H1 (cell line): ENCODE results near the gene DIP2C. TPM values are rescaled to one million over a fixed set of nuclear protein-coding genes. Genes with fewer than 3 reads are reported as not detected.

ENCODE experiments used
- CTCF ChIA-PET: fragments of 300-600 bp; sonication (Branson Sonifier 250); formaldehyde crosslinking; loops from one replicate; lab custom pipeline; 2021; ENCODE audit not compliant: partially characterized antibody; lab: Charles Lee
- POLR2A ChIA-PET: fragments of 300-600 bp; sonication (Branson Sonifier 250); formaldehyde crosslinking; loops from one replicate; lab custom pipeline; 2021; ENCODE audit warnings: inconsistent platforms; ENCODE audit not compliant: partially characterized antibody; lab: Charles Lee
- DNase-seq, 2 experiments: peaks; one replicate each; pipeline versions ENCODE4 v3.0.0 to v3.0.0-alpha.2; 2010 to 2022; ENCODE audit warnings: low spot score in 2 of 2, low read depth in 1 of 2, mixed read lengths in 1 of 2
- FAIRE-seq: peaks from 2 replicates; lab custom pipeline; 2011; peaks lifted over from hg19 to GRCh38; lab: Jason Lieb, UNC
- H2AFZ ChIP-seq: 2 replicates; pipeline ENCODE4 v1.8.1; 2012; ENCODE audit warnings: low read length, inconsistent platforms
- H2AK5ac ChIP-seq: 2 replicates; pipeline ENCODE4 v1.6.1; 2013; ENCODE audit warnings: low read depth, low read length
- H2BK120ac ChIP-seq: replicated peaks from 2 replicates; pipeline ENCODE3; 2013; ENCODE audit warnings: low read depth, low read length, inconsistent platforms
- H2BK12ac ChIP-seq: 2 replicates; pipeline ENCODE4 v1.6.1; 2013; ENCODE audit warnings: low read depth, low read length
- H2BK15ac ChIP-seq: 2 replicates; pipeline ENCODE4 v1.6.1; 2013; ENCODE audit warnings: low read length
- H2BK20ac ChIP-seq: 2 replicates; pipeline ENCODE4 v1.6.1; 2013; ENCODE audit warnings: low read length
- H2BK5ac ChIP-seq: 2 replicates; pipeline ENCODE4 v1.6.1; 2013; ENCODE audit warnings: low read depth, low read length
- H3K14ac ChIP-seq: 2 replicates; pipeline ENCODE4 v1.6.1; 2013; ENCODE audit warnings: inconsistent platforms; ENCODE audit not compliant: insufficient read length
- H3K18ac ChIP-seq: 2 replicates; pipeline ENCODE4 v1.6.1; 2013; ENCODE audit warnings: low read length; ENCODE audit errors: extremely low read depth
- H3K23ac ChIP-seq: 2 replicates; pipeline ENCODE4 v1.6.1; 2013; ENCODE audit warnings: inconsistent platforms; ENCODE audit not compliant: insufficient read length
- H3K23me2 ChIP-seq: 2 replicates; pipeline ENCODE4 v1.6.1; 2013; ENCODE audit warnings: low read depth, low read length
- H3K27ac ChIP-seq: 2 replicates; pipeline ENCODE4 v1.6.1; 2011; ENCODE audit warnings: low read depth, low read length, inconsistent platforms
- H3K27me3 ChIP-seq, 4 experiments: replicated peaks in 1 of 4; 1 replicate in 1 of 4; 2 replicates in 3 of 4; pipeline versions ENCODE4 v1.6.1 to v1.8.1; 2011 to 2013; ENCODE audit warnings: low read length in 3 of 4, mild to moderate bottlenecking in 3 of 4, inconsistent platforms in 2 of 4, mixed read lengths in 2 of 4, moderate library complexity in 1 of 4; ENCODE audit not compliant: control insufficient read depth in 3 of 4, insufficient read depth in 3 of 4; ENCODE audit errors: extremely low read depth in 1 of 4
- H3K36me3 ChIP-seq, 4 experiments: 2 replicates each; pipeline versions ENCODE4 v1.6.1 to v1.8.1; 2011 to 2013; ENCODE audit warnings: mild to moderate bottlenecking in 4 of 4, low read length in 3 of 4, moderate library complexity in 2 of 4, control low read depth in 1 of 4, inconsistent platforms in 1 of 4; ENCODE audit not compliant: insufficient read depth in 4 of 4, control insufficient read depth in 2 of 4
- H3K4ac ChIP-seq: replicated peaks from 2 replicates; pipeline ENCODE3; 2013; ENCODE audit warnings: low read length, low read depth, mixed read lengths, inconsistent platforms; ENCODE audit not compliant: insufficient read length
- H3K4me1 ChIP-seq, 4 experiments: replicated peaks in 1 of 4; 1 replicate in 1 of 4; 2 replicates in 3 of 4; pipeline versions ENCODE4 v1.6.1 to v1.8.1; 2011 to 2013; ENCODE audit warnings: low read length in 3 of 4, inconsistent platforms in 2 of 4, mixed read lengths in 1 of 4; ENCODE audit not compliant: insufficient read depth in 4 of 4, control insufficient read depth in 3 of 4
- H3K4me2 ChIP-seq, 2 experiments: 2 replicates each; pipeline versions ENCODE4 v1.6.1 to v1.8.1; 2011 to 2013; ENCODE audit warnings: low read depth in 2 of 2, low read length in 2 of 2, control low read depth in 1 of 2, inconsistent platforms in 1 of 2, mild to moderate bottlenecking in 1 of 2; ENCODE audit not compliant: insufficient read depth in 1 of 2
- H3K4me3 ChIP-seq, 4 experiments: fragments of 200-600, 300-600 bp in 1 of 4; sonication (generic), shearing (Covaris generic), sonication (Bioruptor Twin) in 1 of 4; 2 replicates each; pipeline versions ENCODE4 v1.5.1 to v1.8.1; 2011 to 2016; ENCODE audit warnings: low read length in 4 of 4, low read depth in 3 of 4, control low read depth in 2 of 4, inconsistent platforms in 2 of 4, mild to moderate bottlenecking in 2 of 4, mixed read lengths in 1 of 4, moderate library complexity in 1 of 4; ENCODE audit not compliant: insufficient read depth in 2 of 4; ENCODE audit errors: extremely low read depth in 1 of 4
- H3K56ac ChIP-seq: replicated peaks from 2 replicates; pipeline ENCODE3; 2013; ENCODE audit warnings: low read depth, mild to moderate bottlenecking, mixed read lengths, low read length, inconsistent platforms; ENCODE audit not compliant: insufficient read length
- H3K79me1 ChIP-seq: 2 replicates; pipeline ENCODE4 v1.6.1; 2013; ENCODE audit warnings: low read depth, low read length, control low read depth
- H3K79me2 ChIP-seq, 2 experiments: 2 replicates each; pipeline versions ENCODE4 v1.6.1 to v1.8.1; 2012 to 2013; ENCODE audit warnings: low read length in 2 of 2, mild to moderate bottlenecking in 2 of 2, inconsistent platforms in 1 of 2; ENCODE audit not compliant: insufficient read depth in 2 of 2, control insufficient read depth in 1 of 2
- H3K9ac ChIP-seq, 4 experiments: replicated peaks in 1 of 4; 1 replicate in 1 of 4; 2 replicates in 3 of 4; pipeline versions ENCODE4 v1.6.1 to v1.8.1; 2011 to 2013; ENCODE audit warnings: low read depth in 3 of 4, low read length in 3 of 4, control low read depth in 2 of 4, mild to moderate bottlenecking in 2 of 4, moderate library complexity in 2 of 4, inconsistent platforms in 1 of 4; ENCODE audit errors: extremely low read depth in 1 of 4
- H3K9me3 ChIP-seq, 2 experiments: 2 replicates each; pipeline versions ENCODE4 v1.6.1 to v1.8.1; 2012 to 2013; ENCODE audit warnings: mild to moderate bottlenecking in 2 of 2, moderate library complexity in 2 of 2, control low read depth in 1 of 2, inconsistent platforms in 1 of 2, low read depth in 1 of 2, low read length in 1 of 2, mixed read lengths in 1 of 2; ENCODE audit not compliant: insufficient read depth in 2 of 2
- H4K20me1 ChIP-seq, 2 experiments: replicated peaks in 1 of 2; 2 replicates each; pipeline versions ENCODE3 to v1.8.1; 2011 to 2013; ENCODE audit warnings: inconsistent platforms in 2 of 2, low read length in 2 of 2, mild to moderate bottlenecking in 1 of 2; ENCODE audit not compliant: insufficient read depth in 2 of 2, control insufficient read depth in 1 of 2
- H4K5ac ChIP-seq: 2 replicates; pipeline ENCODE4 v1.6.1; 2013; ENCODE audit warnings: low read length, low read depth, mixed read lengths, inconsistent platforms; ENCODE audit not compliant: insufficient read length
- H4K8ac ChIP-seq: 2 replicates; pipeline ENCODE4 v1.8.0; 2013; ENCODE audit warnings: mild to moderate bottlenecking, moderate library complexity, low read length, inconsistent platforms; ENCODE audit not compliant: insufficient read depth; ENCODE audit errors: extremely low read depth
- H4K91ac ChIP-seq: replicated peaks from 2 replicates; pipeline ENCODE3; 2013; ENCODE audit warnings: low read length, mixed read lengths, inconsistent platforms; ENCODE audit not compliant: insufficient read length
- BACH1 ChIP-seq: IDR thresholded peaks from 2 replicates; pipeline ENCODE4 v1.6.1; 2012; ENCODE audit warnings: low read length, improper control_type of control experiment
- BCL11A ChIP-seq, 2 experiments: IDR thresholded peaks; one replicate each; pipeline ENCODE4 v1.6.1; 2011; ENCODE audit warnings: low read depth in 2 of 2, low read length in 2 of 2, mild to moderate bottlenecking in 2 of 2
- CBX8 ChIP-seq: fragments of 300-800, 300-1000 bp; sonication (generic); IDR thresholded peaks from 2 replicates; pipeline ENCODE4 v1.7.1; 2016; ENCODE audit warnings: low read depth, low read length, borderline replicate concordance
- CHD2 ChIP-seq: IDR thresholded peaks from 2 replicates; pipeline ENCODE4 v1.6.1; 2012; ENCODE audit warnings: low read length, improper control_type of control experiment
- EGR1 ChIP-seq: IDR thresholded peaks from 2 replicates; pipeline ENCODE4 v1.6.1; 2011; ENCODE audit warnings: low read depth, low read length, borderline replicate concordance
- NRF1 ChIP-seq: IDR thresholded peaks from 2 replicates; pipeline ENCODE4 v1.6.1; 2011; ENCODE audit warnings: mild to moderate bottlenecking, low read depth, low read length, improper control_type of control experiment
- PHF8 ChIP-seq: fragments of 200-600 bp; sonication (generic); conservative IDR thresholded peaks from 2 replicates; pipeline ENCODE4 v1.7.1; 2012; ENCODE audit warnings: low read depth, mild to moderate bottlenecking, inconsistent platforms, low read length, moderate library complexity
- RBBP5 ChIP-seq: IDR thresholded peaks from 2 replicates; pipeline ENCODE4 v1.7.1; 2012; ENCODE audit warnings: low read depth, mild to moderate bottlenecking, inconsistent platforms, low read length, moderate library complexity, borderline replicate concordance
- YY1 ChIP-seq: IDR thresholded peaks from 2 replicates; pipeline ENCODE4 v1.6.1; 2011; ENCODE audit warnings: low read depth, mild to moderate bottlenecking, low read length
- WGBS, 2 experiments: shearing (Covaris generic) in 1 of 2; methylation state at CpG; one replicate each; pipeline versions ENCODE4 v1.1.6 to v1.1.7; 2013 to 2015; ENCODE audit warnings: low lambda C conversion rate in 2 of 2, mixed read lengths in 2 of 2, inconsistent platforms in 1 of 2, low coverage in 1 of 2, missing lambda C conversion rate in 1 of 2; ENCODE audit not compliant: insufficient replicate concordance in 2 of 2, insufficient coverage in 1 of 2, insufficient read length in 1 of 2; ENCODE audit errors: extremely low coverage in 1 of 2, missing lambda C conversion rate in 1 of 2; 5-methylcytosine and 5-hydroxymethylcytosine counted together
- polyA plus RNA-seq, 7 experiments: library from polyadenylated mRNA; depleted of rRNA in 3 of 7; stranded (reverse) in 5 of 7; unstranded in 2 of 7; fragments of >200 nt in 5 of 7; fragments of 200-250 nt in 2 of 7; gene quantifications; 1 replicate in 5 of 7; 2 replicates in 1 of 7; 4 replicates in 1 of 7; pipeline versions ENCODE4 v1.2.1 to v1.2.3, GENCODE V29; 2011 to 2013; ENCODE audit warnings: missing spikeins in 2 of 7, mixed read lengths in 2 of 7
- total RNA-seq: library from RNA; stranded (reverse); fragmentation: NEBNext Ultra II Directional; extraction: Animal tissue kit (Norgen Biotek cat#: 25700); gene quantifications from 2 replicates; pipeline ENCODE4 v1.2.1, GENCODE V29; 2021

DIP2C gene
- total and polyA plus RNA-seq, 2 of the 8 experiments (the other 6 are each of a cell fraction or from before 2014, with no cell fraction given) = 3.8 to 9.3 TPM

DNA sequence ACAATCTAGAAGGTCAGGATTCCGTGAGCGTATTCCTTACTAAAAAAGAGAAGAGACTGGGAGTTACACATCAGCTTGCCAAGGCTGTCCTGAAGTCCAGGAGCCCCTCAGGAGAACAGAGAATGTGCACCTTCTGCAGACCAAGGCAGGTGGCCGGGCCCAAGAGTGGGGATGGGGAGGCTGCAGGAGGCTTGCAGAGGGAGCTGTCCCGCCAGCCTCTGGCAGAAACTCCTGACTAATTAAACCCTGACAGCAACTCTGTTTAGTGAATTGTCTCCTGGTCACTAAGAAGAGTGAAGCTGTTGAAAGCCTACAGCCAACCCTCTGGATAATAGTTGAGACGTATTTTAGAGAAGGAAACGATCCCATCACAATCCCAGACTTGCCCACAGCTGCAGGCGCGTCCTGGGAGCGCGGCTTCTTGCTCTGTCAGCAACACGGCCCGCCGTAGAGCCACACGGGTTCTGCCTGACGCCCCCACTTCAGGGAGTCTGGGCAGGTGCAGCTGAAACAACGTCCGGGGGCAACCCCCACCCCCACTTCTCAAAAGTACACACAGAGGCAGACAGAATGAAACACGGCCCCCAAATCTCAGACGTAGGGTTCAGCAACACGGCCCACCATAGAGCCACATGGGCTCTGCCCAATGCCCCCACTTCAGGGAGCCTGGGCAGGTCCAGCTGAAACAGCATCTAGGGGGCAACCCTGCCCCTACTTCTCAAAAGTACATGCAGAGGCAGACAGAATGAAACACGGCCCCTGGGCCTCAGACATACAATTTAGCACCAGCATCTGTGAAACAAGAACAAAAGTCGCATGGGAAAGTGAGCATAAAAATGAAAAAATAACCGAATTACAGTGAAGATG is 45.2 kb downstream of the DIP2C start:
- Histone ChIP-seq H2AFZ (no peak overlapping the region), H2AK5ac (no peak overlapping the region), H3K4me2 (no peak overlapping the region), H4K20me1 (peaks cover 0 to 22% of the 10 kb centered on the region in 2 experiments), H3K4ac (no peak overlapping the region), H3K23ac (no peak overlapping the region), H3K56ac (no peak overlapping the region), H3K23me2 (no peaks in the 10 kb centered on the region), H3K14ac (no peak overlapping the region), H4K91ac (no peak overlapping the region), H3K9me3 (0 out of 4 replicates have a peak, but pooled peaks cover 0 to 6% of the 10 kb centered on the region in 2 experiments), H3K4me1 (peaks cover 2 to 4% (median 4%) of the 10 kb centered on the region in 4 experiments; a peak in 6 of 7 replicates), H4K8ac (no peak overlapping the region), H4K5ac (no peak overlapping the region), H3K18ac (no peak overlapping the region), H2BK5ac (no peak overlapping the region), H3K27me3 (no peaks in the 10 kb centered on the region), H2BK120ac (no peak overlapping the region), H3K79me2 (peaks cover 3 to 27% of the 10 kb centered on the region in 2 experiments; a peak in 2 of 4 replicates), H3K79me1 (peaks cover 12% of the 10 kb centered on the region; the same call in 1 of the 2 replicates), H2BK12ac (no peak overlapping the region), H3K27ac (no peak overlapping the region), H3K36me3 (no peaks in the 10 kb centered on the region), H3K4me3 (no peak overlapping the region), H2BK15ac (no peak overlapping the region), H3K9ac (no peak overlapping the region), H2BK20ac (no peak overlapping the region)
- POLR2A ChIA-PET = interaction anchor here (0.7 kb wide), 1 partner anchor 18 kb away, joined by 3 read pairs; no protein-coding TSS in a partner anchor
- CTCF ChIA-PET = interaction anchor here (0.9 to 1.3 kb wide), 3 partner anchors 17 to 145 kb away, joined by 3 to 7 read pairs (median 3); no protein-coding TSS in a partner anchor
- no peak for DNase-seq
- 89% methylated on average over 21 of the region's 23 CpGs; no CpG with 5 or more reads in 1 of the 2 experiments for WGBS, 2 experiments
- FAIRE-seq = no peak
- TF ChIP-seq CBX8 (no peak), RBBP5 (no peak), EGR1 (no peak), PHF8 (no peak), CHD2 (no peak), BACH1 (no peak), NRF1 (no peak), YY1 (no peak), BCL11A (IDR thresholded peaks at IDR 0.05; ENCODE audit: low read depth in 2 of 2, low read length in 2 of 2) (no peak)
